Measurements from ENCODE around the gene THSD4. TPM values are rescaled to one million over a fixed set of nuclear protein-coding genes. Genes with fewer than 3 reads are reported as not detected.

Gene THSD4
- total RNA-seq, 1 donor from 2014 or later = 1.4 TPM

- Mint-ChIP-seq H3K27ac (ENCODE audit: unreplicated experiment) (no peak overlapping the region), H3K36me3 (ENCODE audit: low read depth) (no peaks in the 10 kb centered on the region)
- no peak for TF ChIP-seq CTCF (conservative IDR thresholded peaks at IDR 0.05)
These were observed 582.8 kb downstream of the THSD4 start for GRCh38 chr15:71698030-71698429.

GRCh38 chr15:71698742-71699141, 583.5 kb downstream of the THSD4 start:
- H3K9me3 Mint-ChIP-seq = no peaks in the 10 kb centered on the region
- TF ChIP-seq CTCF (conservative IDR thresholded peaks at IDR 0.05) = no peak
- no peaks in the 10 kb centered on the region for H3K4me1 Mint-ChIP-seq
- DNase-seq (ENCODE audit: low read depth, low spot score) = no peak
- no peaks in the 10 kb centered on the region for H3K27me3 Mint-ChIP-seq (ENCODE audit: low read depth)
- H3K4me3 Mint-ChIP-seq = no peak overlapping the region
- H3K27ac Mint-ChIP-seq (ENCODE audit: unreplicated experiment) = no peak overlapping the region
- no peaks in the 10 kb centered on the region for H3K36me3 Mint-ChIP-seq (ENCODE audit: low read depth)

More at GRCh38 chr15:71698030-71698429, 582.8 kb downstream of the THSD4 start:
- Mint-ChIP-seq H3K27me3 (ENCODE audit: low read depth) (no peaks in the 10 kb centered on the region), H3K4me1 (no peaks in the 10 kb centered on the region), H3K9me3 (no peaks in the 10 kb centered on the region), H3K4me3 (no peak overlapping the region)
- DNase-seq (ENCODE audit: low read depth, low spot score) = no peak

- H3K36me3 Mint-ChIP-seq (ENCODE audit: low read depth) = no peaks in the 10 kb centered on the region
- no peak for DNase-seq (ENCODE audit: low read depth, low spot score)
- H3K27ac Mint-ChIP-seq (ENCODE audit: unreplicated experiment) = no peak overlapping the region
- H3K9me3 Mint-ChIP-seq = no peaks in the 10 kb centered on the region
- H3K4me1 Mint-ChIP-seq = no peaks in the 10 kb centered on the region
- H3K27me3 Mint-ChIP-seq (ENCODE audit: low read depth) = no peaks in the 10 kb centered on the region
- no peak for TF ChIP-seq CTCF (conservative IDR thresholded peaks at IDR 0.05)
- no peak overlapping the region for H3K4me3 Mint-ChIP-seq
These were observed 584.7 kb downstream of the THSD4 start for GRCh38 chr15:71699977-71700376.

- H3K9me3 Mint-ChIP-seq = no peaks in the 10 kb centered on the region
- no peak for TF ChIP-seq CTCF (conservative IDR thresholded peaks at IDR 0.05)
- H3K4me1 Mint-ChIP-seq = no peaks in the 10 kb centered on the region
- H3K4me3 Mint-ChIP-seq = no peak overlapping the region
- no peaks in the 10 kb centered on the region for H3K36me3 Mint-ChIP-seq (ENCODE audit: low read depth)
- DNase-seq (ENCODE audit: low read depth, low spot score) = no peak
- no peak overlapping the region for H3K27ac Mint-ChIP-seq (ENCODE audit: unreplicated experiment)
- H3K27me3 Mint-ChIP-seq (ENCODE audit: low read depth) = peaks cover 11% of the 10 kb centered on the region
These were observed 586.5 kb downstream of the THSD4 start for GRCh38 chr15:71701808-71702207.

GRCh38 chr15:71702496-71702895, 587.2 kb downstream of the THSD4 start:
- H3K4me3 Mint-ChIP-seq = no peak overlapping the region
- H3K27ac Mint-ChIP-seq (ENCODE audit: unreplicated experiment) = no peak overlapping the region
- TF ChIP-seq CTCF (conservative IDR thresholded peaks at IDR 0.05) = no peak
- no peaks in the 10 kb centered on the region for H3K9me3 Mint-ChIP-seq
- H3K4me1 Mint-ChIP-seq = no peaks in the 10 kb centered on the region
- no peaks in the 10 kb centered on the region for H3K36me3 Mint-ChIP-seq (ENCODE audit: low read depth)
- DNase-seq (ENCODE audit: low read depth, low spot score) = no peak
- peaks cover 14% of the 10 kb centered on the region for H3K27me3 Mint-ChIP-seq (ENCODE audit: low read depth)

GRCh38 chr15:71705151-71705550, 589.9 kb downstream of the THSD4 start:
- Mint-ChIP-seq H3K27ac (ENCODE audit: unreplicated experiment) (no peak overlapping the region), H3K4me1 (no peaks in the 10 kb centered on the region), H3K27me3 (ENCODE audit: low read depth) (peaks cover 14% of the 10 kb centered on the region), H3K9me3 (no peaks in the 10 kb centered on the region), H3K4me3 (no peak overlapping the region), H3K36me3 (ENCODE audit: low read depth) (no peaks in the 10 kb centered on the region)
- no peak for TF ChIP-seq CTCF (conservative IDR thresholded peaks at IDR 0.05)
- no peak for DNase-seq (ENCODE audit: low read depth, low spot score)
